ENCODE measurements around the gene TMEM184B.
"Not testable (repeated sequence)": the region's sequence is repeated elsewhere in the genome, so short reads cannot be mapped to it uniquely, and the experiment has no call there.

Gene TMEM184B

DNA sequence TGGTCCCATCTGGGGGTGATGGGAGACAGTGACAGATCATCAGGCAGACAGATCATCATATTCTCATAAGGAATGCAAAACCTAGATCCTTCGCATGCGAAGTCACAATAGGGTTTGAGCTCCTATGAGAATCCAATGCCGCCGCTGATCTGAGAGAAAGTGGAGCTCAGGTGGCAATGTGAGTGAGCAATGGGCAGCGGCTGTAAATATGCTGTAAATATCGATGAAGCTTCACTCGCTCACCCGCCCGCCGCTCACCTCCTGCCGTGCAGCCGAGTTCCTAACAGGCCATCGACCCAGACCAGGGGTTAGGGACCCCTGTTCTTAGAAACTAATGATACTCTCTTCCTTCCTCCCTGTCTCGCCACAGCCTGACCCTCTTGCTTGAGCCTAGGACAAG, 81.8 kb downstream of the TMEM184B start:
- DNase-seq (no peak), ATAC-seq (no peak)
- Mint-ChIP-seq H3K4me1 (peaks cover 7% of the 10 kb centered on the region), H3K4me3 (no peak overlapping the region), H3K27me3 (peaks cover 12% of the 10 kb centered on the region), H3K9me3 (no peaks in the 10 kb centered on the region), H3K36me3 (ENCODE audit: low read depth) (no peaks in the 10 kb centered on the region), H3K27ac (no peak overlapping the region)

DNA sequence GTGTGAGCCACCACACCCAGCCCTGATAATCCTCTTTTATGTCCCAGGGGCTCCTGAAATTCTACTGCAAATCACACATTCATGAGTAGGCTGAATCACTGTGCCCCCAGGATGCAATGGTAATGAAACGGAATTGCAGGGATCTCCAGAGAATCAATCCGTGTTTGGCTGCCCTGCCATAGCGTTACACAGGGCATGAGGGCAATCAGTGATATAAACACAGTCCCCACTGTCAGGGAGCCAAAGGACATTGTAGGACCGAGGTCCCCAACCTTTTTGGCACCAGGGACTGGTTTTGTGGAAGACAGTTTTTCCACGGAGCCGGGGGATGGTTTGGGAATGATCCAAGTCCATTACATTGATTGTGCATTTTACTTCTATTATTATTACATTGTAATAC, 82.2 kb downstream of the TMEM184B start:
- H3K4me3 Mint-ChIP-seq = no peak overlapping the region
- H3K36me3 Mint-ChIP-seq (ENCODE audit: low read depth) = no peaks in the 10 kb centered on the region
- no peak for DNase-seq
- peaks cover 7% of the 10 kb centered on the region for H3K4me1 Mint-ChIP-seq
- H3K27me3 Mint-ChIP-seq = peaks cover 12% of the 10 kb centered on the region
- no peak for ATAC-seq
- no peaks in the 10 kb centered on the region for H3K9me3 Mint-ChIP-seq
- no peak overlapping the region for H3K27ac Mint-ChIP-seq

GRCh38 chr22:38189104-38189503, 83.7 kb downstream of the TMEM184B start:
- no peaks in the 10 kb centered on the region for H3K9me3 Mint-ChIP-seq
- no peak overlapping the region for H3K4me3 Mint-ChIP-seq

GRCh38 chr22:38187413-38188212, 85.2 kb downstream of the TMEM184B start:
- Mint-ChIP-seq H3K9me3 (no peaks in the 10 kb centered on the region), H3K36me3 (ENCODE audit: low read depth) (no peaks in the 10 kb centered on the region), H3K27me3 (peaks cover 9% of the 10 kb centered on the region), H3K4me3 (no peak overlapping the region), H3K27ac (no peak overlapping the region), H3K4me1 (peaks cover 6% of the 10 kb centered on the region)
- DNase-seq (no peak), ATAC-seq (no peak)

More at GRCh38 chr22:38189104-38189503, 83.7 kb downstream of the TMEM184B start:
- no peak for ATAC-seq
- H3K27ac Mint-ChIP-seq = no peak overlapping the region
- DNase-seq = no peak
- peaks cover 3% of the 10 kb centered on the region for H3K4me1 Mint-ChIP-seq
- H3K36me3 Mint-ChIP-seq (ENCODE audit: low read depth) = no peaks in the 10 kb centered on the region
- peaks cover 12% of the 10 kb centered on the region for H3K27me3 Mint-ChIP-seq

GRCh38 chr22:38186429-38186828, 86.4 kb downstream of the TMEM184B start:
- peaks cover 11% of the 10 kb centered on the region for H3K4me1 Mint-ChIP-seq
- no peak overlapping the region for H3K4me3 Mint-ChIP-seq
- DNase-seq (no peak), ATAC-seq (no peak)
- H3K36me3 Mint-ChIP-seq (ENCODE audit: low read depth) = no peaks in the 10 kb centered on the region
- peak overlapping the region; percentile 23 for H3K27ac Mint-ChIP-seq
- H3K27me3 Mint-ChIP-seq = peaks cover 3% of the 10 kb centered on the region
- no peaks in the 10 kb centered on the region for H3K9me3 Mint-ChIP-seq

GRCh38 chr22:38184788-38185187, 88.0 kb downstream of the TMEM184B start:
- peaks cover 28% of the 10 kb centered on the region for H3K4me1 Mint-ChIP-seq
- no peak overlapping the region for H3K27ac Mint-ChIP-seq
- ATAC-seq = no peak
- no peak for DNase-seq
- H3K4me3 Mint-ChIP-seq = no peak overlapping the region
- H3K36me3 Mint-ChIP-seq (ENCODE audit: low read depth) = no peaks in the 10 kb centered on the region
- no peaks in the 10 kb centered on the region for H3K9me3 Mint-ChIP-seq
- H3K27me3 Mint-ChIP-seq = peaks cover 3% of the 10 kb centered on the region

DNA sequence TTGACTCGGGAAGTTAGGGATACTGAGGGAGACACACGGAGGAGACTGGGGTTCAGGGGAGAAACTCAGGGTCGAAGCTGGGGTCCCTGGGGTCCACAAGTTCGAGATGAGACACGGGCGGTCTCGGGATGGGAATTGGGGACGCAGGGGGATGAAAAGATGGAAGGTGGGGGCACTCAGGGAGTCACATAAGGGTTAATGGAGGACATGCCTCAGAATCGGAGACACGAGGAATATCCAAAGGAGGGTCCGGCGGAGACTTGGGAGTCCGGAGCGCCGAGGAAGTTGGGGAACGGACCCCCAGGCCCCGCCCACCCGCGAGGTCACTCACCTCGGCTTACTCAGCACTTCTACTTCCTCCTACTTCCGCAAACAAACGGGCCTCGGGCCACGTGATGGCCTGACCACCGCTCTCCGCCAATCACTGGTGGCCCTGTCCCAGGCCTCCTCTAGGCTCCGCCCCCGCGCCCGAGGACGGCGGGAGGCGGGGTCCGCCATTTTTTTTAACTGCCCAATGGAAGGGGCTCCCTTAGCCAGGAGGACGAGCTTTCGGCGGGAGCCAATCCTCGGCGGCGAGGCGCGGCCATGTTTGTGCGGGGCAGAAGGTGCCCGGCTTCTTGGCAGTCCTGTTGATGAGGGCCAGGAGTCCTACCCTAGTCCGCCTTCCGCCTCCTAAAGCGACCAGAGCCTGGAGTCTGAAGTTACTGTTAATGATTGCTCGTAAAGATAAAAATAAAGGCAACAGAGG, 91.2 kb downstream of the TMEM184B start, which contains the start of gene PLA2G6:
PLA2G6 (minus strand) TSS at position 378 of the 748 bp plus-strand sequence. CDS start 12,404 bp downstream, outside the sequence.
- peaks cover 53% of the 10 kb centered on the region for H3K4me1 Mint-ChIP-seq
- ATAC-seq = peak; percentile 92
- no peaks in the 10 kb centered on the region for H3K9me3 Mint-ChIP-seq
- peak within 1 kb of the TSS; percentile 92 for H3K27ac Mint-ChIP-seq
- peak; percentile 98 for DNase-seq
- H3K27me3 Mint-ChIP-seq = peaks cover 3% of the 10 kb centered on the region
- no peaks in the 10 kb centered on the region for H3K36me3 Mint-ChIP-seq (ENCODE audit: low read depth)
- peak within 1 kb of the TSS; percentile 95 for H3K4me3 Mint-ChIP-seq

- peak; percentile 2 for ATAC-seq
- DNase-seq = peak; percentile 31
- peak overlapping the region; percentile 92 for H3K27ac Mint-ChIP-seq
Observed at GRCh38 chr22:38180841-38181452, 91.9 kb downstream of the TMEM184B start.

DNA sequence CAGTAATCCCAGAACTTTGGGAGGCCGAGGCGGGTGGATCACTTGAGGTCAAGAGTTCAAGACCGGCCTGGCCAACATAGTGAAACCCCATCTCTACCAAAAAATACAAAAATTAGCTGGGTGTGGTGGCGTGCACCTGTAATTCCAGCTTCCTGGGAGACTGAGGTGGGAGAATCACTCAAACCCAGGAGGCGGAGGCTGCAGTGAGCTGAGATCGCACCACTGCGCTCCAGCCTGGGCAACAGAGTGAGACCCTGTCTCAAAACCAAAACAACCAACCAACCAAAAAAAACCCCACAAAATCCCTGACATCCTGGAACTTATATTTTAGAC, 94.2 kb downstream of the TMEM184B start:
- H3K4me3 Mint-ChIP-seq; H3K27ac Mint-ChIP-seq; DNase-seq; H3K9me3 Mint-ChIP-seq; ATAC-seq; H3K36me3 Mint-ChIP-seq (ENCODE audit: low read depth); H3K27me3 Mint-ChIP-seq: not testable (repeated sequence)
- peaks cover 69% of the 10 kb centered on the region for H3K4me1 Mint-ChIP-seq

More at GRCh38 chr22:38180841-38181452, 91.9 kb downstream of the TMEM184B start:
- H3K9me3 Mint-ChIP-seq = no peaks in the 10 kb centered on the region
- H3K4me3 Mint-ChIP-seq = peak overlapping the region; percentile 95
- peaks cover 60% of the 10 kb centered on the region for H3K4me1 Mint-ChIP-seq
- H3K36me3 Mint-ChIP-seq (ENCODE audit: low read depth) = no peaks in the 10 kb centered on the region
- H3K27me3 Mint-ChIP-seq = no peaks in the 10 kb centered on the region

DNA sequence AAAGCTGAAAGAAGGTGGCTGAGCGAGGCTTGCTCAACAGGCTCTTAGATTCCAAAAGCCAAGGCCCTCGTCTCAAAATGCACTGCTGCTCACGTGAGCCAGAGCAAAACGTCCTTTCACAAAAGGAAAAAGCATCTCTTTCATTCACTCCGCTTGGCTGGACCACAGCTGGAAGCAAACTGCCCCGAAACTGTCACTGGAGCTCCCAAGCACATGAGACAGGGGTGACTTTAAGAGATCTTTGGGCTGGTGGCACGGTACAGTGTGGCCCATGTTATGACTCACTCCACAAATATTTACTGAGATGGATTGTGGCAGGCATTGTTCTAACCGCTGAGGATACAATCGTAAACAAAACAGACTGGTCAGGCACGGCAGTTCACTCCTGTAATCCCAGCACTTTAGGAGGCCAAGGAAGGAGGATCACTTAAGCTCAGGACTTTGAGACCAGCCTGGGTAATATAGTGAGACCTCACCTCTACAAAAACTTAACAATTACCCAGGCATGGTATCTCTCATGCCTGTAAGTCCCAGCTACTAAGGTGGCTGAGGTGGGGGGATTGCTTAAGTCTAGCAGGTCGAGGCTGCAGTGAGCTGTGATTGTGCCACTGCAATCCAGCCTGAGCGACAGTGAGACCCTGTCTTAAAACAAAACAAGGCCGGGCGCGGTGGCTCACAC, 94.7 kb downstream of the TMEM184B start:
- Mint-ChIP-seq H3K4me3 (no peak overlapping the region), H3K27me3 (no peaks in the 10 kb centered on the region), H3K9me3 (no peaks in the 10 kb centered on the region), H3K27ac (peak overlapping the region; percentile 78), H3K4me1 (peaks cover 74% of the 10 kb centered on the region), H3K36me3 (ENCODE audit: low read depth) (no peaks in the 10 kb centered on the region)
- DNase-seq = no peak
- no peak for ATAC-seq

- DNase-seq; ATAC-seq; H3K36me3 Mint-ChIP-seq (ENCODE audit: low read depth); H3K9me3 Mint-ChIP-seq; H3K4me3 Mint-ChIP-seq; H3K27me3 Mint-ChIP-seq: not testable (repeated sequence)
- Mint-ChIP-seq H3K27ac (peak overlapping the region; percentile 78), H3K4me1 (peaks cover 75% of the 10 kb centered on the region)
Observed at GRCh38 chr22:38177571-38177925, 95.3 kb downstream of the TMEM184B start.

DNA sequence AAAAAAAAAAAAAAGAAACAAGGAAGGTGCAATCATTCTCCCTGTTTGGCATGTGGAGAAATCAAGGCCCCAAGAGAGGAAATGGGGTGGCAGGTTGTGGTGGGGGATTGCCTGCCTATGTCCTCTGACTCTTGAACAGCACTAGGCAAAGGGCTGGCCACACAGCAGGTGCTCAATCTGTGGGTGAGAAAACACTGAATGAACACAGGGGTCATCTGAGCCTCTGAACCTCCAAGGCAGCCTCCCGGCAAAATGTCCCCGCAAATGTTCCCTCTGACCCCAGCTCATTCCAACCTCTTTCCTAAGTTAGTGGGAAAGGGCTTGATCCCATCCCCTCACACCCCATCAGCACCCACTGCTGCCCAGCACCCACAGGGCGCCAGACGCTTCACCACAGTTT, 95.8 kb downstream of the TMEM184B start:
- H3K9me3 Mint-ChIP-seq = no peaks in the 10 kb centered on the region
- DNase-seq (no peak), ATAC-seq (no peak)
- H3K27me3 Mint-ChIP-seq = no peaks in the 10 kb centered on the region
- H3K4me3 Mint-ChIP-seq = no peak overlapping the region
- H3K27ac Mint-ChIP-seq = peak overlapping the region; percentile 78
- peaks cover 79% of the 10 kb centered on the region for H3K4me1 Mint-ChIP-seq
- H3K36me3 Mint-ChIP-seq (ENCODE audit: low read depth) = no peaks in the 10 kb centered on the region

- ATAC-seq = peak; percentile 38
Observed at GRCh38 chr22:38176170-38176741, 96.6 kb downstream of the TMEM184B start.

More at GRCh38 chr22:38176170-38176741, 96.6 kb downstream of the TMEM184B start:
- no peaks in the 10 kb centered on the region for H3K27me3 Mint-ChIP-seq
- H3K27ac Mint-ChIP-seq = peak overlapping the region; percentile 78
- H3K9me3 Mint-ChIP-seq = no peaks in the 10 kb centered on the region
- H3K4me1 Mint-ChIP-seq = peaks cover 74% of the 10 kb centered on the region
- H3K4me3 Mint-ChIP-seq = peak overlapping the region; percentile 29
- DNase-seq = peak; percentile 46
- no peaks in the 10 kb centered on the region for H3K36me3 Mint-ChIP-seq (ENCODE audit: low read depth)
